HL-60 (cell line): ENCODE data around the gene TAPT1.

Experiments
- CTCF ChIP-seq: IDR thresholded peaks from one replicate; pipeline ENCODE4 v1.5.1; 2011; ENCODE audit warnings: low read length, control low read depth, inconsistent platforms; ENCODE audit not compliant: insufficient read depth
- POLR2AphosphoS5 ChIP-seq: IDR thresholded peaks from 2 replicates; pipeline ENCODE4 v1.6.1; 2012; ENCODE audit warnings: low read depth
- REST ChIP-seq: IDR thresholded peaks from 2 replicates; pipeline ENCODE4 v1.6.1; 2012; ENCODE audit warnings: low read depth; ENCODE audit not compliant: insufficient replicate concordance

- TF ChIP-seq CTCF = no peak
- no peak for TF ChIP-seq POLR2AphosphoS5
- no peak for TF ChIP-seq REST
These were observed 102.8 kb downstream of the TAPT1 start for GRCh38 chr4:16123356-16124084.
